ENCODE results near the gene TRAK1. TPM values are rescaled to one million over a fixed set of nuclear protein-coding genes. Genes with fewer than 3 reads are reported as not detected.

TRAK1 gene
- total RNA-seq, 1 donor from 2014 or later = 50.2 TPM

GRCh38 chr3:42062464-42062863 lies 28.7 kb upstream of the TRAK1 start:
- intact Hi-C loops (cut with DNase I) = no loop called here
- no peak for ATAC-seq
- DNase-seq (ENCODE audit: low spot score) = no peak

GRCh38 chr3:42063888-42064287 lies 27.3 kb upstream of the TRAK1 start:
- DNase-seq (ENCODE audit: low spot score) (no peak), ATAC-seq (no peak)
- intact Hi-C loops (cut with DNase I) = no loop called here

- no peak for DNase-seq (ENCODE audit: low spot score)
- peak; percentile 69 for ATAC-seq
- intact Hi-C loops (cut with DNase I) = loop anchor here (5.0 kb wide), 1 partner anchor 1904 kb away; no protein-coding TSS in a partner anchor
Observed at GRCh38 chr3:42066516-42067181, 24.5 kb upstream of the TRAK1 start.

GRCh38 chr3:42067326-42067725 lies 23.8 kb upstream of the TRAK1 start:
- DNase-seq (ENCODE audit: low spot score) = no peak
- peak; percentile 74 for ATAC-seq
- intact Hi-C loops (cut with DNase I) = loop anchor here (5.0 kb wide), 1 partner anchor 1905 kb away; no protein-coding TSS in a partner anchor

GRCh38 chr3:42068303-42069088 lies 22.7 kb upstream of the TRAK1 start:
- ATAC-seq (no peak), DNase-seq (ENCODE audit: low spot score) (no peak)
- intact Hi-C loops (cut with DNase I) = loop anchor here (5.0 kb wide), 1 partner anchor 1906 kb away; no protein-coding TSS in a partner anchor

GRCh38 chr3:42070089-42070488 lies 21.1 kb upstream of the TRAK1 start:
- intact Hi-C loops (cut with DNase I) = no loop called here
- ATAC-seq (no peak), DNase-seq (ENCODE audit: low spot score) (no peak)

GRCh38 chr3:42070524-42070923 lies 20.6 kb upstream of the TRAK1 start:
- intact Hi-C loops (cut with DNase I) = no loop called here
- no peak for ATAC-seq
- DNase-seq (ENCODE audit: low spot score) = no peak

- intact Hi-C loops (cut with DNase I) = no loop called here
- DNase-seq (ENCODE audit: low spot score) = peak; percentile 71
Observed at GRCh38 chr3:42071904-42072812, 19.0 kb upstream of the TRAK1 start.

GRCh38 chr3:42072831-42073301 lies 18.3 kb upstream of the TRAK1 start:
- DNase-seq (ENCODE audit: low spot score) (no peak), ATAC-seq (no peak)
- intact Hi-C loops (cut with DNase I) = no loop called here

More at GRCh38 chr3:42071904-42072812, 19.0 kb upstream of the TRAK1 start:
- ATAC-seq = peak; percentile 88

- intact Hi-C loops (cut with DNase I) = no loop called here
- no peak for ATAC-seq
- no peak for DNase-seq (ENCODE audit: low spot score)
Observed at GRCh38 chr3:42077785-42078184, 13.4 kb upstream of the TRAK1 start.

GRCh38 chr3:42078677-42079076 lies 12.5 kb upstream of the TRAK1 start:
- DNase-seq (ENCODE audit: low spot score) (no peak), ATAC-seq (no peak)
- intact Hi-C loops (cut with DNase I) = no loop called here

- ATAC-seq = no peak
Observed at GRCh38 chr3:42079701-42080452, 11.3 kb upstream of the TRAK1 start.

GRCh38 chr3:42080453-42080872 lies 10.7 kb upstream of the TRAK1 start:
- intact Hi-C loops (cut with DNase I) = no loop called here
- DNase-seq (ENCODE audit: low spot score) (no peak), ATAC-seq (peak; percentile 58)

More at GRCh38 chr3:42079701-42080452, 11.3 kb upstream of the TRAK1 start:
- no peak for DNase-seq (ENCODE audit: low spot score)
- intact Hi-C loops (cut with DNase I) = no loop called here

GRCh38 chr3:42081838-42082473 lies 9.2 kb upstream of the TRAK1 start:
- intact Hi-C loops (cut with DNase I) = no loop called here
- DNase-seq (ENCODE audit: low spot score) (no peak), ATAC-seq (no peak)

GRCh38 chr3:42084586-42084985 lies 6.6 kb upstream of the TRAK1 start:
- intact Hi-C loops (cut with DNase I) = no loop called here
- ATAC-seq (no peak), DNase-seq (ENCODE audit: low spot score) (no peak)

GRCh38 chr3:42085641-42086376 lies 5.3 kb upstream of the TRAK1 start:
- no peak for ATAC-seq
- DNase-seq (ENCODE audit: low spot score) = no peak
- intact Hi-C loops (cut with DNase I) = no loop called here

GRCh38 chr3:42088803-42089530 lies 2.2 kb upstream of the TRAK1 start:
- no peak for DNase-seq (ENCODE audit: low spot score)
- no peak for ATAC-seq
- intact Hi-C loops (cut with DNase I) = no loop called here

Data from sciatic nerve (tissue), 2 donors.